ENCODE measurements around the gene EEF1AKMT1. TPM values are rescaled to one million over a fixed set of nuclear protein-coding genes. Genes with fewer than 3 reads are reported as not detected.

The EEF1AKMT1 gene
- total RNA-seq, 1 experiment from 2014 or later, result 9.8 TPM

DNA sequence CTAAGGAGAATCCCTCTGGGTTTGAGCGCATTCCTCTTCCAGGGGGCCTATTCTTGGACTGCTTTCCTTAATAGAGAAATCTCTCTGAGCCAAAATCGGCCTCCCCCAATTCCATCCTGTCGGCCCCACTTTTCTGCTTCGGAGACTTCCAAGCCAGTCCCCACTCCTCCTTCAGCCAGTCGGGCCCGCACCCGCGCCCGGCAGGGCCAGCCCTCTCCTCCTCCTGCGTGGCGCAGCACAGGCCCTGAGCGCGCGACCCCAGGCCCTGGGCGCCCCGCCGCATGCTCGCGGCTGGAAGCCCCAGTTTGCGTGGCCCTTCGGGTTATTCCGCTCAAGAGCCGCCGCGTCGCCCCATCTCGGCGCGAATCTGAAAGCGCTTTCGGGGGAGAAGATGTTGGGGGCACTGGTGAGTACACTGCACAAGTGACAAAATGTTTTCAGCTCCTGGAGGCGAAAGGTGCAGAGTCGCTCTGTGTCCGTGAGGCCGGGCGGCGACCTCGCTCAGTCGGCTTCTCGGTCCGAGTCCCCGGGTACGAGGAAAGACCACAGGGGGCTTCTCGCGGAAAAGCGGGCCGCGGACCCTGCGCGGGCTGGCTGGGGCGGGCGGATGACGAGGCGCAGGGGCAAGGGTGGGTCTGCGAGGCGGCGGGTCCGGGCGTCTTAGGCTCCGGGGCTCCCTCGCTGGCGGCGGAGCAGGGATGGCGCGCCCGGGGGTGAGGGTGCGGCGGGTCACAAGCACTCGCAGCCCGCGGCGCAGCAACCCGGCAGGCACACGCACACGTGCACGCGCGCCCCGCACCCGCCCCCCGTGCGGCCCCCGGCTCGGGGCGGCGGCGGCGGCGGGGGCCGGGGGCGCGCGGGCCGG is 70.6 kb downstream of the EEF1AKMT1 start, which contains the start of gene IL17D:
Gene IL17D (plus strand): TSS at position 785 of the 865 bp plus-strand sequence. CDS start 303 bp downstream, outside the sequence.
- no peak within 1 kb of the TSS for H2AFZ ChIP-seq (ENCODE audit: low read depth, low read length, poor library complexity, severe bottlenecking)
- H3K4me3 ChIP-seq (replicated peaks in 1 of 2; ENCODE audit: low read depth in 1 of 2, low read length in 2 of 2), result peak within 1 kb of the TSS; percentile 20 to 27; a peak in 3 of 4 replicates
- no peaks in the 10 kb centered on the region for H4K20me1 ChIP-seq (ENCODE audit: insufficient read depth)
- H3K9me3 ChIP-seq (ENCODE audit: control insufficient read depth in 1 of 2, insufficient read depth in 1 of 2, low read depth in 1 of 2, low read length in 2 of 2), result no peaks in the 10 kb centered on the region
- peak within 1 kb of the TSS; percentile 66; the same call in 1 of the 2 replicates for H3K27ac ChIP-seq (ENCODE audit: low read depth, low read length)
- no peaks in the 10 kb centered on the region for H3K36me3 ChIP-seq (ENCODE audit: control insufficient read depth in 1 of 2, insufficient read depth in 2 of 2, low read length in 2 of 2)
- no peaks in the 10 kb centered on the region for H3K9me2 ChIP-seq (ENCODE audit: insufficient read depth)
- ChIA-PET POLR2A (interaction anchor here (0.9 kb wide), 1 partner anchor 19 kb away, joined by 3 read pairs; no protein-coding TSS in a partner anchor), CTCF (interaction anchor here (0.7 to 1.0 kb wide), 3 partner anchors 13 to 212 kb away, joined by 3 to 5 read pairs (median 4); no protein-coding TSS in a partner anchor), RAD21 (ENCODE audit: low non-redundant PET in 1 of 2, low total read pairs in 2 of 2, uncharacterized antibody in 2 of 2, unreplicated experiment in 2 of 2) (no interaction called here)
- TF ChIP-seq EZH2phosphoT487 (IDR thresholded peaks at IDR 0.05; ENCODE audit: borderline replicate concordance) (no peak), ELF1 (IDR thresholded peaks at IDR 0.05; ENCODE audit: borderline replicate concordance, low read depth) (no peak), EZH2 (IDR thresholded peaks at IDR 0.05) (no peak), SRF (IDR thresholded peaks at IDR 0.05; ENCODE audit: low read depth) (no peak), MAX (IDR thresholded peaks at IDR 0.05) (no peak), CBX3 (IDR thresholded peaks at IDR 0.05; ENCODE audit: low read depth) (no peak), FOSL1 (IDR thresholded peaks at IDR 0.05; ENCODE audit: low read depth) (no peak), RAD21 (IDR thresholded peaks at IDR 0.05; ENCODE audit: low read depth) (no peak), REST (IDR thresholded peaks at IDR 0.05; ENCODE audit: low read depth) (no peak)
- TF ChIP-seq, protein P1, sequence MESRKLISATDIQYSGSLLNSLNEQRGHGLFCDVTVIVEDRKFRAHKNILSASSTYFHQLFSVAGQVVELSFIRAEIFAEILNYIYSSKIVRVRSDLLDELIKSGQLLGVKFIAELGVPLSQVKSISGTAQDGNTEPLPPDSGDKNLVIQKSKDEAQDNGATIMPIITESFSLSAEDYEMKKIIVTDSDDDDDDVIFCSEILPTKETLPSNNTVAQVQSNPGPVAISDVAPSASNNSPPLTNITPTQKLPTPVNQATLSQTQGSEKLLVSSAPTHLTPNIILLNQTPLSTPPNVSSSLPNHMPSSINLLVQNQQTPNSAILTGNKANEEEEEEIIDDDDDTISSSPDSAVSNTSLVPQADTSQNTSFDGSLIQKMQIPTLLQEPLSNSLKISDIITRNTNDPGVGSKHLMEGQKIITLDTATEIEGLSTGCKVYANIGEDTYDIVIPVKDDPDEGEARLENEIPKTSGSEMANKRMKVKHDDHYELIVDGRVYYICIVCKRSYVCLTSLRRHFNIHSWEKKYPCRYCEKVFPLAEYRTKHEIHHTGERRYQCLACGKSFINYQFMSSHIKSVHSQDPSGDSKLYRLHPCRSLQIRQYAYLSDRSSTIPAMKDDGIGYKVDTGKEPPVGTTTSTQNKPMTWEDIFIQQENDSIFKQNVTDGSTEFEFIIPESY (IDR thresholded peaks at IDR 0.05; ENCODE audit: extremely low read depth, insufficient replicate concordance, low read length), result no peak
- BruUV-seq (replicated peaks), result no TSS peak
- no peak within 1 kb of the TSS for H3K9ac ChIP-seq (ENCODE audit: low read length)
- no peaks in the 10 kb centered on the region for H3K79me2 ChIP-seq (ENCODE audit: insufficient read depth, low read length)
- peaks cover 3 to 19% of the 10 kb centered on the region in 2 experiments; a peak in 3 of 4 replicates for H3K4me1 ChIP-seq (ENCODE audit: control insufficient read depth in 1 of 2, insufficient read depth in 2 of 2, low read length in 2 of 2)
- peak within 1 kb of the TSS; percentile 64 for H3K4me2 ChIP-seq (ENCODE audit: low read length)
- no peaks in the 10 kb centered on the region for H3K27me3 ChIP-seq (ENCODE audit: insufficient read depth, low read length)
- no peak for ATAC-seq
- DNase-seq (ENCODE audit: low read depth, low spot score), result no peak
- intact Hi-C loops (cut with micrococcal nuclease), result loop anchor here (10.0 kb wide), 1 partner anchor 508 kb away; the partner anchor contains the start of gene GJB2
